ENCODE measurements around the gene KLRF2.

KLRF2 gene

GRCh38 chr12:9944391-9944790 is 63.1 kb downstream of the KLRF2 start:
- Histone ChIP-seq H3K27me3 (replicated peaks; ENCODE audit: control insufficient read depth, insufficient read depth, low read length) (peaks cover 3% of the 10 kb centered on the region; the same call in 1 of the 2 replicates), H3K4me3 (replicated peaks; ENCODE audit: low read depth, low read length) (no peak overlapping the region), H3K36me3 (ENCODE audit: control insufficient read depth, insufficient read depth, low read length) (no peaks in the 10 kb centered on the region)
- TF ChIP-seq CTCF (IDR thresholded peaks at IDR 0.05; ENCODE audit: insufficient read depth, low read length, poor library complexity, severe bottlenecking): no peak
- DNase-seq (ENCODE audit: extremely low read depth, insufficient read length): no peak

Data from GM06990 (cell line).